Glutamatergic neuron (in vitro differentiated cells): ENCODE results near the gene ZNF865. TPM values are rescaled to one million over a fixed set of nuclear protein-coding genes. Genes with fewer than 3 reads are reported as not detected.

Source experiments
- DNase-seq: peaks from one replicate; pipeline ENCODE4 v3.0.0; 2022
- H3K27ac Mint-ChIP-seq: one replicate; pipeline ENCODE4 v1.8.0; 2020; ENCODE audit warnings: mild to moderate bottlenecking, mixed read lengths, inconsistent platforms; ENCODE audit not compliant: unreplicated experiment
- H3K27me3 Mint-ChIP-seq: one replicate; pipeline ENCODE4 v1.8.0; 2020; ENCODE audit warnings: mild to moderate bottlenecking, moderate library complexity, mixed read lengths, inconsistent platforms; ENCODE audit not compliant: unreplicated experiment
- H3K36me3 Mint-ChIP-seq: one replicate; pipeline ENCODE4 v1.8.0; 2020; ENCODE audit warnings: mild to moderate bottlenecking, mixed read lengths, inconsistent platforms; ENCODE audit not compliant: unreplicated experiment
- H3K4me1 Mint-ChIP-seq: one replicate; pipeline ENCODE4 v1.8.0; 2020; ENCODE audit warnings: mild to moderate bottlenecking, low read depth, mixed read lengths, inconsistent platforms; ENCODE audit not compliant: unreplicated experiment
- H3K4me3 Mint-ChIP-seq: one replicate; pipeline ENCODE4 v1.8.0; 2020; ENCODE audit warnings: mild to moderate bottlenecking, mixed read lengths, inconsistent platforms; ENCODE audit not compliant: unreplicated experiment
- H3K9me3 Mint-ChIP-seq: one replicate; pipeline ENCODE4 v1.8.0; 2020; ENCODE audit warnings: mild to moderate bottlenecking, moderate library complexity, mixed read lengths, inconsistent platforms; ENCODE audit not compliant: unreplicated experiment
- CTCF ChIP-seq: fragments of 200-600 bp; sonication (generic); IDR thresholded peaks from one replicate; pipeline ENCODE4 v1.5.0; 2021; ENCODE audit not compliant: partially characterized antibody, unreplicated experiment
- total RNA-seq: library from RNA; stranded (reverse); fragmentation: NEBNext Ultra II Directional; extraction: Animal tissue kit (Norgen Biotek cat#: 25700); gene quantifications from one replicate; pipeline ENCODE4 v1.2.1, GENCODE V29; 2021; ENCODE audit not compliant: unreplicated experiment

Gene ZNF865
- total RNA-seq, 1 donor from 2014 or later: 14.6 TPM

GRCh38 chr19:55576746-55577145 lies 28.7 kb upstream of the ZNF865 start:
- Mint-ChIP-seq H3K4me3 (peak overlapping the region; percentile 55), H3K9me3 (peaks cover 16% of the 10 kb centered on the region), H3K27ac (no peak overlapping the region), H3K36me3 (peaks cover 4% of the 10 kb centered on the region), H3K27me3 (peaks cover 20% of the 10 kb centered on the region), H3K4me1 (no peaks in the 10 kb centered on the region)
- no peak for TF ChIP-seq CTCF
- DNase-seq: no peak

- Mint-ChIP-seq H3K4me1 (no peaks in the 10 kb centered on the region), H3K27me3 (peaks cover 20% of the 10 kb centered on the region), H3K36me3 (peaks cover 4% of the 10 kb centered on the region), H3K9me3 (peaks cover 16% of the 10 kb centered on the region), H3K27ac (no peak overlapping the region), H3K4me3 (no peak overlapping the region)
- DNase-seq: no peak
- TF ChIP-seq CTCF: no peak
Measured at GRCh38 chr19:55578031-55578760, 27.3 kb upstream of the ZNF865 start.

- H3K4me3 Mint-ChIP-seq: peak overlapping the region; percentile 97
- peaks cover 4% of the 10 kb centered on the region for H3K36me3 Mint-ChIP-seq
- TF ChIP-seq CTCF: no peak
- peaks cover 17% of the 10 kb centered on the region for H3K27me3 Mint-ChIP-seq
- peaks cover 16% of the 10 kb centered on the region for H3K9me3 Mint-ChIP-seq
- H3K4me1 Mint-ChIP-seq: no peaks in the 10 kb centered on the region
- DNase-seq: no peak
- H3K27ac Mint-ChIP-seq: peak overlapping the region; percentile 92
Measured at GRCh38 chr19:55578761-55579747, 26.4 kb upstream of the ZNF865 start.

GRCh38 chr19:55579766-55580621 lies 25.5 kb upstream of the ZNF865 start:
- peak overlapping the region; percentile 97 for H3K4me3 Mint-ChIP-seq
- peaks cover 4% of the 10 kb centered on the region for H3K36me3 Mint-ChIP-seq
- peaks cover 16% of the 10 kb centered on the region for H3K27me3 Mint-ChIP-seq
- no peaks in the 10 kb centered on the region for H3K4me1 Mint-ChIP-seq
- H3K27ac Mint-ChIP-seq: peak overlapping the region; percentile 92
- peak; percentile 64 for DNase-seq
- H3K9me3 Mint-ChIP-seq: peaks cover 15% of the 10 kb centered on the region
- no peak for TF ChIP-seq CTCF
